NCI-H1930 (cell line): ENCODE results near the gene DESI2.
A peak's percentile ranks its signal among the peaks of the same experiment; 100 is the strongest.
"Not testable (repeated sequence)": the region's sequence is repeated elsewhere in the genome, so short reads cannot be mapped to it uniquely, and the experiment has no call there.

ENCODE experiments used
- DNase-seq, 2 experiments: peaks; one replicate each; lab custom pipeline; 2025; lab: John Stamatoyannopoulos, UW

The DESI2 gene

DNA sequence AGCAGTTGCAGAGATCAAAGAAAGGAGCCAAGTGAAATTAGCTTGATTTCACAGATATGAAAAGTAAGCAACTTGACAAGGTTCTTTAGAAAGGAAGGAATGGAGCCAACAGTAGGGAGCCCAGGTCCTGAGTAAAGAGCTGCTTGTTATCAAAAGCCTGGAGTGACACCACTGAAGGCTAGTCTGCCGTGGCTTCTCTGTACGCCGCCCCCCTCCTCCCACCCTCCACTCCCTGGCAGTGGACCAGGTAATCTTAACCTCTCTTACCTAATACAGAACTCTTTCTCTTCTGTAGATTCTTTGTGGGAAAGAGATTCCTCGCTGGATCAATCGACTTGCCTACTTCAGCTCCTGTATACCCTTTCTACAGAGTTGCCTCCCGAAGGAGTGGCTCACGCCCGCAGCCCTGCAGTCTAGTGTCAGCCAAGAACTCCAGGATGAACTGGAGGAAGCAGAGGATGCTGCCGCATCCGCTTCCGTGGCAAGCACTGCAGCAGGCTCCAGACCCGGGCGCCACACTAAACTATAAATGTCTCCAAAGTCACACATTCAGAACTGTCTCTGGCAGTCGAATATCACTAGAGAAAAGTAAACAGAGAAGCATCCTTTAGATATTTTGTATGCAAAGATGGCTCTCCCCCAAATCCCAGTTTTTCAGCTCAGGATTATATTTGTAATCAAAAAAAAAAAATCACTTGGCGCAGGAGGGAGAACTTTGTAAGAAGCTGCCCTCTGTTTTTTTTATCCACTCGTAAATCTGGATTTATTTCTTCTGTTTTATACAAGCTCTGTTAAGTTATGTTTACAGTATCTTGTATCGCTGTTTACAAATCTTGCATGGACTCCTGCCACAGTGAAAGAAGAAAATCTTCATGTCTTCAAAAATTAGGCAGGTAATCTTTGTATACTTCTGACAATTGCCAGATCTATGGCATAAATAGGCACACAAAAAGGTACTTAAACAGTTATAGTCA is 52.6 kb downstream of the DESI2 start:
- no peak for DNase-seq

- no peak for DNase-seq
Observed at GRCh38 chr1:244709076-244709475, 56.1 kb downstream of the DESI2 start.

DNA sequence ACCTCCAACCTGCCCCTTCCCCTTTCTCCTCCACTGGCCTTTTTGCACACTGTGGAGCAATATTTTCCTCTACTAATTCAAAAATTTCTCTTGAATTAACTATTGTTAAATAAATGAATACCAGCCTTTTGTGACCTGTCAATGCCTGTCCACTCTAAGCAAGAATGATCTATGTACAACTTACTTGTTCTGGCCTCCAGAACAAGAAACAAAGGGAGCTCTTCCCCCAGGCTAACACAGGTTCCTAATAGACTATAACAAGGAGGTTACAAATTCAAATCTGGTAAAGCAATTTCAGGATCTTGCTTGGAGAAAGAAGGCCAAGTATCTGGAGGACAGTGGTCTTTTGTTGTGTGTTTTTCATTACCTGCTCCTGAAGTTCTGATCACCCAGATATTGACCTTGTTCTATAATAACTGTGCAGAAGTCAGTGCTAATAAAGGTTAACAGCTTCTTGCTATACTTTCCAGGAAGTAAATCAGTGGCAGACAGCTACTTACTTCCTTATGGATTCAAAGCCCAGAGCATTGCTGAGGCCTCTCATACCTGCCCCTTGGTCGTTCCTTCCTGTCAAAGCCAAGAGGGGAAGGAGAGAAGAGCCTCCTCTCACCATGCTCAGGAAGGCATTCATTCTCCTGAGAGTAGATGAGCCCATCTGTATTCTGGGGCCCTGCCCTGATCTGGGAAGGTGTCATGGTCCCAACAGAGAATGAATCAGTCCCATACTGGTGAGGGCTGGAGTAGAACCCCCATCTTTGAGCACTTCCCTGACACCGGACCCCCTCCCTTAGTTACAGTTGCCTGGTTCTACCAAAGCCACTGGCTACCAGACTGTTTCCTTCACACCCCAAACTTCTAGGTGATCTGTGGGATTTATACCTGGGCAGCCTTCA is 56.8 kb downstream of the DESI2 start:
- no peak for DNase-seq

GRCh38 chr1:244710474-244711062 is 57.6 kb downstream of the DESI2 start:
- no peak for DNase-seq

- no peak for DNase-seq
Observed at GRCh38 chr1:244712669-244713068, 59.7 kb downstream of the DESI2 start.

DNA sequence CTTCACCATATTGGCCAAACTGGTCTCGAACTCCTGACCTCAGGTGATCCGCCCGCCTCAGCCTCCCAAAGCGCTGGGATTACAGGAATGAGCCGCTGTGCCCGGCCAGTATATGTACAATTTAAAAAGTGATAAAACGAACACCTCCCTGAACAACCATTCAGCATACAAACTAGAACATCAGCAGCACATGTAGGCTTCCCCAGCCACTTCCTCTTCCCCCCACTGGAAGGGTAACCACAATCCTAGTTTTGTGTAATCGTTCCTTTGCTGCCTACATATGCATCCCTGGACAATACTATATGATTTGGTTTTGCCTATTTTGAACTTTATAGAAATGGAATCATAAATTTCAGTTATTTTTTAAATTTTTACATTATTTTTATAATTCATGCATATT is 60.4 kb downstream of the DESI2 start:
- no peak for DNase-seq

DNA sequence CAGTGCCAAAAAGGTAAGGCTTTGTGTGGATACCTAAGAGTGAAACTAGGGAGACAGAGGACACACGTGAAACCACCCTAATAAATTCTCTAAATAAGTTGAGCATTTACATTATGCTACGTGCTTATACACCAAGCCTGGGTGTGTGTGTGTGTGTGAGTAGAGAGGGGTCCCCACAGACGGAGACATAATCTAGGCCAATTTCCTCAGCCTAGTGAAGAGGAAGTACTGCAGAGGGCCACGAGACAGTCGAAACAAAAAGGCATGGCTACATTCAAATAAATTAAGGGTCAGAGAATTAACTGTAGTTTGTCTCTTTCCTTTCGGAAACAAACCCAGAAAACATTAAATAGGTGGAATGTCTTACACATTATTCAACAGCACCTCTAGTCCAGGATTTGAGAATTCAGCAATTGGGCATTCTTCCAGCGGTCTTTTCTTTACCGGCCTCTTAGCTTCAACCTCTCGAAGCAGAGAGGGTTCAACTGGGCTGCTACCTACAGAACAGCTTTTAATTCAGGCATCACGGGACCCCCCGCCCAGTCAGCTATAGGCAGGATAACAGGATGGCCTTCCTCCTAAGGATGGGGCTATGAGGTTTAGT is 75.0 kb downstream of the DESI2 start:
- DNase-seq: no peak

- peak in 1 of 2 experiments; percentile 41 for DNase-seq
Observed at GRCh38 chr1:244730153-244730933, 77.4 kb downstream of the DESI2 start.

DNA sequence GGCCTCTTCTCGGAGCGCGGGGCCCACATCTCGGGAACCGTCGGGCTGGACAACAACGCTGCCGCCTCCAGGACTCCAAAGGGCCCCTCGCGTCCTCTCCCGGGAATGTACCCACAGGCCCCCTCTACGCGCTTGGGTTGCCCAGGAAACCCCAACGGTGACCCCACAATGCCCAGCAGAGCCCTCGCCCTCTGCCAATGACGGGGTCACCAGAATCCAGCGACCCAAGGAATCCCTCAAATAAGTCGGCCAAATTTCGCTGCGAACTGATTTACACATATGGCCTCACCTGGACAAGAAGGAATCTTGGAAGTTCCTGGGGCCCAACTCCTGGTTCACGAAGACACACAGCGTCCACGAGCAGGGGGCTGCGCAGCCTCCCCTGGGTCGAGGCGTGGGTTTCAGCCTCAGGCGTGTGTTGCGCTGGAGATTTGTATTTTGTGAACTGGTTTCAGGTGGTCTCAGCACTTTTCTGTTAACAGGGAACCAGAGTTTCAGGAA is 78.1 kb downstream of the DESI2 start:
- DNase-seq: no peak

DNA sequence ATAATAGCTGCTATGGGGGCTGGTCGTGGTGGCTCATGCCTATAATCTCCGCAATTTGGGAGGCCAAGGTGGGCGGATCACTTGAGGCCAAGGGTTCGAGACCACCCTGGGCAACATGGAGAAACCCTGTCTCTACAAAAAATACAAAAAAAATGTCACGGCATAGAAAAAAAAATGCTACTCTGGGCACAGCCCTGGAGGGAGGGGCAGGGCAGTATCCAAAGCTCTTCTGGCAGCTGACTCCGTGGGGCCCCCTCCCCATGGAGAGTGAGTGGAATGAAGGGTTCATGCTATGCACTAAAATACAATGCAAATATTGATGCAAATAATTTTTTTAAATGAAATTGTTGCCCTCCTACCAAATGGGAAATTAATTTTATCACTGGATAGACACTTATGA is 78.7 kb downstream of the DESI2 start:
- DNase-seq: no peak

DNA sequence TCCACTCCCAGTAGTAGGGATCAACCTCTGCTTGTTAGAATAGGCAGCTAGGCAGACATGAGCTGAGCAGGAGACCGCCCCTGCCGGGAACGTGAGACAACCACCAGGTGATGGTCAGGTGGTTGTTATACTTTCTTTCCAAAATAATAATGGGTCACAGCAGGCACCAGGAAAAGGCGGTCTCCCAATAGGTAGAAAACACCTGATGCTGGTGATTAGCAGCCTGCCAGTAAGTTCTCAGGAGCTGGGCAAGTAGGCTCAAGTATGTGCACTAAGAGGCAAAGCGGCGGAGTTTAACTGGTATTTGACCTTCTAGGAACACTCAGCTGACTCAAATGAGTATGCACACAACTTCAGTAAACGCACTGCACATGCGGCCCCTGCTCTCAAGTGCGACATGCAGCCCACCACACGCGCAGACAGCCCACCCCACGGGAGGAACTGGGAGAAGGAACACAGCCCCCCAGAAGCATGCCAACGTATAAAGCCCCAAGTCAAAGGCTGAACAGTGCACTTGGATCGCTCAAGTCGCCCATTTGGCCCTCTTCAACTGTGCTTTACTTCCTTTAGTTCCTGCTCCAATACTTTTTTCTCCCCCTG is 80.0 kb downstream of the DESI2 start:
- no peak for DNase-seq

GRCh38 chr1:244735404-244735803 is 82.5 kb downstream of the DESI2 start:
- DNase-seq: no peak

DNA sequence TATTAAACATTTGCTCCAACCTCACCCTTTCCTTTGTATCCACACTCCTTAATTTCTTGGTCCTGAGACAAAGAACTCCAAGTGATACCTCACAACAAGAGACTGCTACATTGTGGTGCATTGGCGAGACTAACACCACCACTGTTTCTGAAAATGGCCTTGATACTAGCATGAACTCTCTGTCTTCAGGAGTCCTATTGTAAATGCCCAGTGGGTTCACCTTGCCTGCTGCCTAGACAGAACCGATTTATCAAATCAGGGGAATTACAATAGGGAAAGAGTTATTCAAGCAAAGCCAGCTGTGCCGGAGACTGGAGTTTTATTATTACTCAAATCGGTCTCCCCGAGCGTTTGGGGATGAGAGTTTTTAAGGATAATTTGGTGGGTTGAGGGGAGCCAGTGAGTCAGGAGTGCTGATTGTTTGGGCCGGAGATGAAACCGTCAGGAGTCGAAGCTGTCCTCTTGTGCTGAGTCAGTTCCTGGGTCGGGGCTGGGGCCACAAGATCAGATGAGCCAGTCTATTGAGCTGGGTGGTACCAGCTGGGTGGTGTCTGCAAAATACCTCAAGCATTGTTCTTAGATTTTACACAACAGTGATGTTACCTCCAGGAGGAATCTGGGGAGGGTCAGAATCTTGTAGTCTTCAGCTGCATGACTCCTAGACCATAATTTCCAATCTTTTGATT is 83.1 kb downstream of the DESI2 start:
- DNase-seq: no peak

DNA sequence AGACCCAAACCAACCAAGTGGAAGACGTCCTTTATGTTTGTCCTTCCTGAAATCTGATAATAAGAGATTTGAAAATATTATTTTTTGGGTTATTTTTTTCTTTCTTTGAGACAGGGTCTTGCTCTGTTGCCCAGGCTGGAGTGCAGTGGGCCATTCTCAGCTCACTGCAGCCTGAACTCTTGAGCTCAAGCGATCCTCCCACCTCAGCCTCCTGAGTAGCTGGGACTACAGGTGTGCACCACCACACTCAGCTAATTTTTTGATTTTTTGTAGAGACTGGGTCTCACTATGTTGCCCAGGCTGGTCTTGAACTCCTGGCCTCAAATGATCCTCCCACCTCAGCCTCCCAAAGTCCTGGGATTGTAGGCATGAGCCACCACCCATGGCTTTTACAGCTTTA is 86.2 kb downstream of the DESI2 start:
- DNase-seq: not testable (repeated sequence)

GRCh38 chr1:244740027-244740617 is 87.2 kb downstream of the DESI2 start:
- DNase-seq: not testable (repeated sequence)

DNA sequence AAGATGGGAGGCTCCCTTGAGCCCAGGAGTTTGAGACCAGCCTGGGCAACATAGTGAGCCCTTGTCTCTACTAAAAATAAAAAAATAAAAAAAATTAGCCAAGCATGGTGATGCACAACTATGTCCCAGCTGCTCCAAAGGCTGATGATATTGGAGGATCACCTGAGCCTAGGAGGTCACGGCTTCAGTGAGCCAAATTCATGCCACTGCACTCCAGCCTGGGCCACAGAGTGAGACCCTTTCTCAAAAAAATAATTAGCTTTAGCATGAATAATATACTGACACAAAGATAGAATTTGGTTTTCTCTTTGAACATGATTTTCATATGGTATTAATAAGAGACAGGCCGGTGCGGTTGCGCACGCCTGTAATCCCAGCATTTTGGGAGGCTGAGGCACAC is 88.8 kb downstream of the DESI2 start:
- no peak for DNase-seq

DNA sequence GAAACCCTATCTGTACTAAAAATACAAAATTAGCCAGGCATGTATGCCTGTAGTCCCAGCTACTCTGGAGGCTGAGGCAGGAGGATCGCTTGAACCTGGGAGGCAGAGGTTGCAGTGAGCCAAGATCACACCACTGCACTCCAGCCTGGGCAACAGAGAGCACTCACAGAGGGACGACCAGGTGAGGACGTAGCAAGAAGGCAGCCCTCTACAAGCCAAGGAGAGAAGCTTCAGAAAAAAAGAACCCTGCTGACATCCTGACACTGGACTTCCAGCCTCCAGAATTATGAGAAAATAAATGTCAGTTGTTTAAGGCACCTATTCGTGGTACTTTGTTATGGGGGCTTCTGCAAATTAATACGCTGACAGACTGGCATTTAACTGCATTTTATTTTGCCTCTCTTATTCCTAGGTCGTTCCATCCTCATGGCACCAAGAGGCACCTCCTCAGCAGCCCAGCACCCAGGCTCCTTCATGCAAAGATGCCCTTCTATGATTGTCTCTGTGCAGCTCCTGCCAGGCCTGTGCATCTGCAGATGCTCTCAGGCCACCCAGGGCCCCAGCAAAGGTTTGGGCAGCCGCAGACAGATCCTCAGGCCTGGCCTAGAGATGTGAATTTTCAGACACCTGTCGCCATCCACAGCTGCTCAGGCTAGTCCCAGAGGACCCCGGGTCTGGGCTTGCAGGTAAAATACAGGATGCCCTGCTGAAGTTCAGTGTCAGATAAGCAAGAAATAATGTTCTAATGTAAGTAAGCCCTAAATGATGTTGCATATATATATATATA is 96.5 kb downstream of the DESI2 start:
- no peak for DNase-seq

- no peak for DNase-seq
Observed at GRCh38 chr1:244751271-244751895, 98.5 kb downstream of the DESI2 start.
